HepG2 (cell line): Measurements from ENCODE around the gene PMVK. TPM values are rescaled to one million over a fixed set of nuclear protein-coding genes. Genes with fewer than 3 reads are reported as not detected.

ENCODE experiments used
- KAT8 ChIP-seq: IDR thresholded peaks from 2 replicates; pipeline ENCODE4 v1.6.1; 2016; ENCODE audit warnings: missing genetic modification reagents, missing compliant biosample characterization
- KDM6A ChIP-seq: IDR thresholded peaks from 2 replicates; pipeline ENCODE4 v1.6.1; 2016; ENCODE audit warnings: low read depth
- MEIS2 ChIP-seq: sonication (generic); formaldehyde crosslinking; IDR thresholded peaks from 2 replicates; pipeline ENCODE4 v1.9.0; 2021; ENCODE audit warnings: mild to moderate bottlenecking, missing genetic modification reagents
- NCOA5 ChIP-seq: sonication (generic); formaldehyde crosslinking; IDR thresholded peaks from 2 replicates; pipeline ENCODE4 v1.4.0; 2020; ENCODE audit warnings: missing genetic modification reagents
- PHF20 ChIP-seq: sonication (generic); formaldehyde crosslinking; IDR thresholded peaks from 2 replicates; pipeline ENCODE4 v1.5.0; 2020; ENCODE audit warnings: mild to moderate bottlenecking, missing genetic modification reagents
- SP4 ChIP-seq: sonication (generic); formaldehyde crosslinking; IDR thresholded peaks from 2 replicates; pipeline ENCODE4 v1.8.1; 2023; ENCODE audit warnings: mild to moderate bottlenecking, missing genetic modification reagents
- STAT5B ChIP-seq: sonication (generic); formaldehyde crosslinking; IDR thresholded peaks from 2 replicates; pipeline ENCODE4 v1.4.0; 2020; ENCODE audit warnings: missing genetic modification reagents
- TBX3 ChIP-seq: fragments of 450-650 bp; IDR thresholded peaks from 2 replicates; pipeline ENCODE4 v1.6.1; 2017; ENCODE audit warnings: antibody characterized with exemption, mild to moderate bottlenecking, inconsistent platforms, borderline replicate concordance
- YY1 ChIP-seq: IDR thresholded peaks from 2 replicates; pipeline ENCODE4 v1.6.1; 2011; ENCODE audit warnings: low read length, low read depth, moderate library complexity, mild to moderate bottlenecking; ENCODE audit not compliant: insufficient read depth, insufficient replicate concordance
- ZBTB7A ChIP-seq: sonication (generic); formaldehyde crosslinking; IDR thresholded peaks from 2 replicates; pipeline ENCODE4 v1.8.0; 2022; ENCODE audit warnings: mild to moderate bottlenecking, missing genetic modification reagents
- ZFP36L1 ChIP-seq: sonication (generic); formaldehyde crosslinking; IDR thresholded peaks from 2 replicates; pipeline ENCODE4 v1.8.0; 2022; ENCODE audit warnings: mild to moderate bottlenecking, missing genetic modification reagents, moderate library complexity
- ZFP90 ChIP-seq: sonication (generic); formaldehyde crosslinking; IDR thresholded peaks from 2 replicates; pipeline ENCODE4 v1.8.0; 2022; ENCODE audit warnings: missing genetic modification reagents, mild to moderate bottlenecking, inconsistent platforms, borderline replicate concordance
- ZFX ChIP-seq: sonication (generic); formaldehyde crosslinking; IDR thresholded peaks from 2 replicates; pipeline ENCODE4 v1.4.0; 2020; ENCODE audit warnings: mild to moderate bottlenecking, low read depth, missing genetic modification reagents, moderate library complexity
- ZNF17 ChIP-seq: sonication (generic); formaldehyde crosslinking; IDR thresholded peaks from 2 replicates; pipeline ENCODE4 v1.5.0; 2020; ENCODE audit warnings: mild to moderate bottlenecking, missing genetic modification reagents
- ZNF34 ChIP-seq: sonication (generic); formaldehyde crosslinking; IDR thresholded peaks from 2 replicates; pipeline ENCODE4 v1.4.0; 2020; ENCODE audit warnings: mild to moderate bottlenecking, missing genetic modification reagents, borderline replicate concordance
- ZNF530 ChIP-seq: sonication (generic); formaldehyde crosslinking; IDR thresholded peaks from 2 replicates; pipeline ENCODE4 v1.5.0; 2020; ENCODE audit warnings: low read depth, mild to moderate bottlenecking, missing genetic modification reagents
- ZNF841 ChIP-seq: sonication (generic); formaldehyde crosslinking; IDR thresholded peaks from 2 replicates; pipeline ENCODE4 v1.8.1; 2023; ENCODE audit warnings: missing genetic modification reagents, borderline replicate concordance
- ZZZ3 ChIP-seq: sonication (generic); formaldehyde crosslinking; IDR thresholded peaks from 2 replicates; pipeline ENCODE4 v1.4.0; 2020; ENCODE audit warnings: missing genetic modification reagents, mild to moderate bottlenecking, borderline replicate concordance
- polyA plus RNA-seq, 8 experiments: library from polyadenylated mRNA; depleted of rRNA in 3 of 8; stranded (reverse) in 7 of 8; unstranded in 1 of 8; fragments of >200 nt; fragmentation: Illumina TruSeq in 4 of 8; extraction: Trizol in 4 of 8; gene quantifications; 2 replicates each; pipeline versions ENCODE4 v1.2.1 to v1.2.3, GENCODE V29; 2011 to 2016; ENCODE audit warnings: low read depth in 4 of 8, missing spikeins in 1 of 8, mixed read lengths in 1 of 8; ENCODE audit not compliant: insufficient read depth in 1 of 8
- total RNA-seq, 5 experiments: library from RNA; depleted of rRNA; stranded (reverse); fragments of >200 nt; fragmentation: Illumina TruSeq; extraction: Trizol; gene quantifications; 2 replicates each; pipeline ENCODE4 v1.2.3, GENCODE V29; 2016; ENCODE audit warnings: low read depth in 1 of 5
- TF ChIP-seq, protein P1 (sequence below): sonication (generic); formaldehyde crosslinking; IDR thresholded peaks from 2 replicates; pipeline ENCODE4 v1.5.0; 2020; ENCODE audit warnings: missing genetic modification reagents
- TF ChIP-seq, protein P2 (sequence below): IDR thresholded peaks from 2 replicates; pipeline ENCODE4 v1.6.1; 2016; ENCODE audit warnings: missing biosample characterization, missing genetic modification reagents, low read depth
- TF ChIP-seq, protein P3 (sequence below), 2 experiments: sonication (generic) in 1 of 2; formaldehyde crosslinking in 1 of 2; IDR thresholded peaks; 2 replicates each; pipeline versions ENCODE4 v1.5.1 to v1.6.1; 2011 to 2020; ENCODE audit warnings: borderline replicate concordance in 1 of 2, low read depth in 1 of 2, low read length in 1 of 2, mild to moderate bottlenecking in 1 of 2, missing genetic modification reagents in 1 of 2, moderate library complexity in 1 of 2
- TF ChIP-seq, protein P4 (sequence below): sonication (generic); formaldehyde crosslinking; IDR thresholded peaks from 2 replicates; pipeline ENCODE4 v1.8.0; 2022; ENCODE audit warnings: mild to moderate bottlenecking, missing genetic modification reagents, borderline replicate concordance

PMVK gene
- total and polyA plus RNA-seq, 2 of the 13 experiments (the other 11 are each of a cell fraction or from before 2014, with no cell fraction given), result 3.9 to 12.6 TPM

DNA sequence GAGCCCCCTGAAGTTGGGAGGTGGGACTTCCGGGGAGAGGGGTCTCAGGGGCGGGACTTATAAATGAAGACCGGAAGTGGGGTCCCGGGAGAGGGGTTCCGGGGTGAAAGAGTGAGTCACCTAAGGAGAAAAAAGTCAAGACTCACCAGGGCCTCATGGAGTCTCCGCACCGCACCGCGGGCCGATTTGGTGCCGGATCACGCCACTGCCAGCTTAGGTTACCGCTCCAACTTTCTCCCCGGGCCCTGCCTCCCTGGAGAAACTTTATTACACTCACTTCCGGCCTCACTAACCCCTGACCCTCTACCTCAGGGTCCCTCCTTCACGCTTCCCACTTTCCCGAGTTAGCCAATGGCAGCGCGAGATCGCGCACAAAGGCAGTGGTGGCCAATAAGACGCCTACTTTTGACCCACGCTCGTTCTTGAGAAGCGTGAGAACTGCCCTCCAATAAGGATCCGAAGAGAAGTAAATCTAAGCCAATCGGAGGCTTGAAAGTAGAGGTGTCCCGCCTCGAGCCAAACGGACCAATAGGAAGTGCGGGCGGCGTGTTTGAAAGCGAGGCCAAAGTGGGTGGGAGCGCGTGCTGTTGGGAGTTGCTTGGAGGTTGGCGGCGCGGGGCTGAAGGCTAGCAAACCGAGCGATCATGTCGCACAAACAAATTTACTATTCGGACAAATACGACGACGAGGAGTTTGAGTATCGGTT, 37.7 kb upstream of the PMVK start, which contains the start of gene CKS1B (continued):
- peak; percentile 52 for TF ChIP-seq ZFX (CRISPR knock-in tag)
- no peak for TF ChIP-seq ZNF530 (CRISPR knock-in tag)
- peak; percentile 31; the same call in 1 of the 2 replicates for TF ChIP-seq MEIS2 (CRISPR knock-in tag)
- no peak for TF ChIP-seq ZNF17 (CRISPR knock-in tag)
- no peak for TF ChIP-seq ZBTB7A (CRISPR knock-in tag)
- TF ChIP-seq, protein P1, sequence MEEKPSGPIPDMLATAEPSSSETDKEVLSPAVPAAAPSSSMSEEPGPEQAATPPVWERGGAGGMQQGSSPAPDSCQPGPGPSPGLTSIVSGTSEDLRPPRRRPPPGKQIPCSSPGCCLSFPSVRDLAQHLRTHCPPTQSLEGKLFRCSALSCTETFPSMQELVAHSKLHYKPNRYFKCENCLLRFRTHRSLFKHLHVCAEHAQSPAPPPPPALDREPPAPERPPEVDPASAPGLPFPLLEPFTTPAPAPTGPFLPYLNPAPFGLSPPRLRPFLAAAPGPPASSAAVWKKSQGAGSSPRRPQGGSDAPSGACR (CRISPR knock-in tag), result no peak; the same call in 1 of the 2 replicates
- peak; percentile 56; the same call in 1 of the 2 replicates for TF ChIP-seq TBX3
- peak; percentile 43 for TF ChIP-seq YY1
- TF ChIP-seq ZNF841, result 0 out of 2 replicates have a peak, but pooled peaks have one; percentile 26
- TF ChIP-seq ZFP90 (CRISPR knock-in tag), result peak; percentile 3; the same call in 1 of the 2 replicates
- TF ChIP-seq ZFP36L1 (CRISPR knock-in tag), result peak; percentile 97
- TF ChIP-seq KAT8, result peak; percentile 83
- no peak for TF ChIP-seq ZNF34
- TF ChIP-seq KDM6A (CRISPR knock-in tag), result no peak
- TF ChIP-seq, protein P2, sequence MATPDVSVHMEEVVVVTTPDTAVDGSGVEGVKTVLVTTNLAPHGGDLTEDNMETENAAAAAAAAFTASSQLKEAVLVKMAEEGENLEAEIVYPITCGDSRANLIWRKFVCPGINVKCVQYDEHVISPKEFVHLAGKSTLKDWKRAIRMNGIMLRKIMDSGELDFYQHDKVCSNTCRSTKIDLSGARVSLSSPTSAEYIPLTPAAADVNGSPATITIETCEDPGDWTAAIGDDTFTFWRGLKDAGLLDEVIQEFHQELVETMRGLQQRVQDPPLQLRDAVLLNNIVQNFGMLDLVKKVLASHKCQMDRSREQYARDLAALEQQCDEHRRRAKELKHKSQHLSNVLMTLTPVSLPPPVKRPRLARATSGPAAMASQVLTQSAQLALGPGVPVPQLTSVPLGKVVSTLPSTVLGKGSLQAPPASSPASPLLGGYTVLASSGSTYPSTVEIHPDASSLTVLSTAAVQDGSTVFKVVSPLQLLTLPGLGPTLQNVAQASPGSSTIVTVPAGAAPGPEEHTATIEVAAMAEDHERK, result peak; percentile 55; the same call in 1 of the 2 replicates
- TF ChIP-seq SP4, result peak; percentile 87
- no peak for TF ChIP-seq NCOA5 (CRISPR knock-in tag)
- peak; percentile 82; the same call in 1 of the 2 replicates for TF ChIP-seq PHF20 (CRISPR knock-in tag)
- TF ChIP-seq, protein P3, sequence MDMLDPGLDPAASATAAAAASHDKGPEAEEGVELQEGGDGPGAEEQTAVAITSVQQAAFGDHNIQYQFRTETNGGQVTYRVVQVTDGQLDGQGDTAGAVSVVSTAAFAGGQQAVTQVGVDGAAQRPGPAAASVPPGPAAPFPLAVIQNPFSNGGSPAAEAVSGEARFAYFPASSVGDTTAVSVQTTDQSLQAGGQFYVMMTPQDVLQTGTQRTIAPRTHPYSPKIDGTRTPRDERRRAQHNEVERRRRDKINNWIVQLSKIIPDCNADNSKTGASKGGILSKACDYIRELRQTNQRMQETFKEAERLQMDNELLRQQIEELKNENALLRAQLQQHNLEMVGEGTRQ (IDR thresholded peaks at IDR 0.05; ENCODE audit: low read depth, low read length), result no peak
- TF ChIP-seq, protein P3 (CRISPR knock-in tag; IDR thresholded peaks at IDR 0.05; ENCODE audit: borderline replicate concordance), result 0 out of 2 replicates have a peak, but pooled peaks have one; percentile 16
- TF ChIP-seq, protein P4, sequence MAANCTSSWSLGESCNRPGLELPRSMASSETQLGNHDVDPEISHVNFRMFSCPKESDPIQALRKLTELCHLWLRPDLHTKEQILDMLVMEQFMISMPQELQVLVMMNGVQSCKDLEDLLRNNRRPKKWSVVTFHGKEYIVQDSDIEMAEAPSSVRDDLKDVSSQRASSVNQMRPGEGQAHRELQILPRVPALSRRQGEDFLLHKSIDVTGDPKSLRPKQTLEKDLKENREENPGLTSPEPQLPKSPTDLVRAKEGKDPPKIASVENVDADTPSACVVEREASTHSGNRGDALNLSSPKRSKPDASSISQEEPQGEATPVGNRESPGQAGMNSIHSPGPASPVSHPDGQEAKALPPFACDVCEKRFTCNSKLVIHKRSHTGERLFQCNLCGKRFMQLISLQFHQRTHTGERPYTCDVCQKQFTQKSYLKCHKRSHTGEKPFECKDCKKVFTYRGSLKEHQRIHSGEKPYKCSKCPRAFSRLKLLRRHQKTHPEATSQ (CRISPR knock-in tag), result no peak
- no peak for TF ChIP-seq STAT5B
- peak; percentile 41; the same call in 1 of the 2 replicates for TF ChIP-seq ZZZ3
